Ovary (tissue), 9 donors: ENCODE results near the gene UBE3D. TPM values are rescaled to one million over a fixed set of nuclear protein-coding genes. Genes with fewer than 3 reads are reported as not detected.

ENCODE experiments used
- DNase-seq, 5 donors: peaks; one replicate each; pipeline ENCODE4 v3.0.0-alpha.2; 2019 to 2020
- H3K27ac ChIP-seq, 2 donors: fragments of 200-600 bp; one replicate each; pipeline versions ENCODE4 v1.5.1 to v1.8.0; 2019 to 2022
- H3K27me3 ChIP-seq: fragments of 200-600 bp; one replicate; pipeline ENCODE4 v1.8.0; 2022
- H3K36me3 ChIP-seq: fragments of 200-600 bp; sonication (generic); one replicate; pipeline ENCODE4 v1.5.1; 2019
- H3K4me1 ChIP-seq: one replicate; pipeline ENCODE4 v1.8.1; 2013; ENCODE audit warnings: mild to moderate bottlenecking, moderate library complexity; ENCODE audit not compliant: insufficient read depth
- H3K4me3 ChIP-seq: fragments of 200-600 bp; sonication (generic); one replicate; pipeline ENCODE4 v1.5.1; 2017
- H3K9me3 ChIP-seq, 2 donors: fragments of 200-600 bp in 1 of 2; sonication (generic) in 1 of 2; one replicate each; pipeline versions ENCODE4 v1.5.1 to v1.8.1; 2013 to 2019; ENCODE audit warnings: mild to moderate bottlenecking in 1 of 2, moderate library complexity in 1 of 2
- EP300 ChIP-seq: sonication (generic); formaldehyde crosslinking; IDR thresholded peaks from one replicate; pipeline ENCODE4 v1.6.1; 2017; ENCODE audit warnings: antibody characterized with exemption
- POLR2A ChIP-seq: fragments of 450-650 bp; IDR thresholded peaks from one replicate; pipeline ENCODE4 v1.6.1; 2017; ENCODE audit warnings: antibody characterized with exemption, mild to moderate bottlenecking, moderate library complexity
- WGBS, 3 donors: extraction: QIAGEN DNeasy Blood & Tissue Kit in 1 of 3; methylation state at CpG; one replicate each; pipeline versions ENCODE4 v1.1.5 to v1.1.7; 2013 to 2017; 5-methylcytosine and 5-hydroxymethylcytosine counted together
- intact Hi-C, 4 donors: fragments of 100-400 bp; cut with DNase I; formaldehyde crosslinking; loops; one replicate each; pipeline versions ENCODE4 v1.11.0 to v1.15.1; 2022 to 2023
- polyA plus RNA-seq, 2 donors: library from polyadenylated mRNA; stranded (reverse); fragments of 200-250 nt in 1 of 2; fragments of 350-450 nt in 1 of 2; fragmentation: Illumina TruSeq in 1 of 2; extraction: RNeasy Lipid Tissue Mini Kit (QIAGEN cat#74804) in 1 of 2; gene quantifications; one replicate each; pipeline ENCODE4 v1.2.3, GENCODE V29; 2013 to 2014
- total RNA-seq, 7 donors: library from RNA; depleted of rRNA in 2 of 7; stranded (reverse); fragments of >200 nt in 2 of 7; fragmentation: NEBNext Ultra II Directional in 3 of 7; extraction: Animal tissue kit (Norgen Biotek cat#: 25700) in 3 of 7; gene quantifications; one replicate each; pipeline versions ENCODE4 v1.1.0 to v1.2.4, GENCODE V29; 2016 to 2023
- TF ChIP-seq, protein P1 (sequence below), 3 donors: fragments of 450-650 bp in 2 of 3; fragments of 200-600 bp in 1 of 3; IDR thresholded peaks; one replicate each; pipeline versions ENCODE4 v1.5.1 to v1.8.0; 2016 to 2022; ENCODE audit warnings: antibody characterized with exemption in 3 of 3, mild to moderate bottlenecking in 1 of 3
- donor health status: DM: no; HTN: no; CAD: no; lungs with moderate emphysema.
- donor health status: DM: no; HTN: no; CAD: no.
- donor health status: Bipolar disorder and iron deficiency.
- donor health status: DM: yes; HTN: yes; CAD: no.
- donor health status: DM: no; HTN: no; CAD: no.
- donor health status: DM: yes; HTN: yes; CAD: no.

Gene UBE3D
- total and polyA plus RNA-seq, 9 donors = 3.3 to 13.1 (median 5.9) TPM

DNA sequence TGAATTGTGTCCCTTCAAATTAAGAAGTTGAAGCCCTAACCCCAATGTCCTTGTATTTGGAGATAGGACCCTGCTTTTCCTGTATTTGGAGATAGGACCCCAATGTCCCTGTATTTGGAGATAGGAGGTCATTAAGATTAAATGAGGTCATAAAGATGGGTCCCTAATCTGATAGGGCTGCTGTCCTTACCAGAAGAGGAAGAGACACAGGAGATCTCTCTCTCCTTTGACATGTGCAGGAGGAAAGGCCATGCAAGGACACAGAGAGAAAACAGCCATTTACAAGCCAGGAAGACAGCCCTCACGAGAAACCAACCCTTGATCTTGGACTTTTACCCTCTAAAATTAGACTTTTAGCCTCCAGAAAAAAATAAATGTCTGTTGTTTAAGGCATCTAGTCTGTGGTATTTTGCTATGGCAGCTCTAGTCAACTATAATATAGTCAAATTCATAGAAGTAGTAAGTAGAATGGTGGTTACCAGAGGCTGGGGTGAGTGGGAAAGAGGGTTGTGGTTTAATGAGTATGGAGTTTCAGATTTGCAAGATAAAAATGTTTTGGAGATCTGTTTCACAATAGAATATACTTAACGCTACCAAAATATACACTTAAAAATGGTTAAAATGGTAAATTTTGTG lies 59.3 kb downstream of the UBE3D start:
- intact Hi-C loops = no loop called here
- DNase-seq = no peak
- Histone ChIP-seq H3K4me3 (no peak overlapping the region), H3K9me3 (no peaks in the 10 kb centered on the region), H3K27ac (no peak overlapping the region), H3K4me1 (no peaks in the 10 kb centered on the region), H3K27me3 (no peaks in the 10 kb centered on the region), H3K36me3 (no peaks in the 10 kb centered on the region)
- WGBS, 3 donors = 78 to 89% (median 79%) methylated on average over 2 of the region's 2 CpGs
- TF ChIP-seq, protein P1, sequence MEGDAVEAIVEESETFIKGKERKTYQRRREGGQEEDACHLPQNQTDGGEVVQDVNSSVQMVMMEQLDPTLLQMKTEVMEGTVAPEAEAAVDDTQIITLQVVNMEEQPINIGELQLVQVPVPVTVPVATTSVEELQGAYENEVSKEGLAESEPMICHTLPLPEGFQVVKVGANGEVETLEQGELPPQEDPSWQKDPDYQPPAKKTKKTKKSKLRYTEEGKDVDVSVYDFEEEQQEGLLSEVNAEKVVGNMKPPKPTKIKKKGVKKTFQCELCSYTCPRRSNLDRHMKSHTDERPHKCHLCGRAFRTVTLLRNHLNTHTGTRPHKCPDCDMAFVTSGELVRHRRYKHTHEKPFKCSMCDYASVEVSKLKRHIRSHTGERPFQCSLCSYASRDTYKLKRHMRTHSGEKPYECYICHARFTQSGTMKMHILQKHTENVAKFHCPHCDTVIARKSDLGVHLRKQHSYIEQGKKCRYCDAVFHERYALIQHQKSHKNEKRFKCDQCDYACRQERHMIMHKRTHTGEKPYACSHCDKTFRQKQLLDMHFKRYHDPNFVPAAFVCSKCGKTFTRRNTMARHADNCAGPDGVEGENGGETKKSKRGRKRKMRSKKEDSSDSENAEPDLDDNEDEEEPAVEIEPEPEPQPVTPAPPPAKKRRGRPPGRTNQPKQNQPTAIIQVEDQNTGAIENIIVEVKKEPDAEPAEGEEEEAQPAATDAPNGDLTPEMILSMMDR (IDR thresholded peaks at IDR 0.05) = no peak
- TF ChIP-seq POLR2A (no peak), EP300 (no peak)

DNA sequence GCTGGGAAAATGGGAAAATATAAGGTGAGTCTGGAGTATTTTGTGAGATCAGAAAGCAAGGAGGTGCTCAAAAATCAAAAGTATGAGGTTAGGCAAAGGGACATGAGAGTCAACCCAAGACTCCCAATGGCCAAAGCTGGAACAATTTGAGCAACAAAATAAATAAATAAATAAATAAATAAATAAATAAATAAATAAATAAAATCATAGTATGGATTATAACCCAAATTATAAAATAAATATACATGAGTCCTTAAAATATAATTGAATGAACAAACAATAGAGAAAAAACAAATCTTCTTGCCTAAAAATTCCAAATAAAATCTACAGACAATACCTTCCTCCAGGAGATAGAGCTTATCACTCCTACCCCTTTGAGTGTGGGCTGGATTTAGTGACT lies 69.5 kb downstream of the UBE3D start:
- Histone ChIP-seq H3K4me1 (no peaks in the 10 kb centered on the region), H3K27me3 (no peaks in the 10 kb centered on the region), H3K9me3 (no peaks in the 10 kb centered on the region), H3K36me3 (no peaks in the 10 kb centered on the region), H3K27ac (no peak overlapping the region), H3K4me3 (no peak overlapping the region)
- intact Hi-C loops = no loop called here
- no peak for DNase-seq
- TF ChIP-seq, protein P1 (IDR thresholded peaks at IDR 0.05) = no peak
- TF ChIP-seq POLR2A (no peak), EP300 (no peak)

DNA sequence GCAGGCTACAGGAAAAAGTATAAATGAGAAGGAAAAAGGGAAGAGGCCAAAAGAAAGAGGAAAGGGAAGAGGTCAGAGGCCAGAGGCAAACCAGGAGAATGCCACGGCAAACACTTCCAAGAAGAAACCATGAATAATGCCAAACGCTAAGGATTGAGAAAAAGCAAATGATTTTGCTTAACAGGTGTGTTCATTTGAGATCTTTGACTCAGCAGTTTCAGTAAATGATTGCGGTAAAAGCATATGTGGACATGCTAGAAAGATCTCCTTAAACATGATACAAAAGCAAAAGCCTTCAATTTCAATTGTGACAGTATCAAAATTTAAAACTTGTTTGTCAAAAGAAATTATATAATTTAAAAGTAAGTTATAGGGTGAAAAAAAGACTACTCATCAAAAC lies 70.6 kb downstream of the UBE3D start:
- H3K27ac ChIP-seq = no peak overlapping the region
- intact Hi-C loops = no loop called here
- no peaks in the 10 kb centered on the region for H3K27me3 ChIP-seq
- TF ChIP-seq POLR2A (no peak), EP300 (no peak)
- TF ChIP-seq, protein P1 (IDR thresholded peaks at IDR 0.05) = no peak
- H3K4me1 ChIP-seq = no peaks in the 10 kb centered on the region
- WGBS, 3 donors = 57 to 72% (median 71%) methylated on average over 3 of the region's 3 CpGs
- DNase-seq = no peak
- no peaks in the 10 kb centered on the region for H3K36me3 ChIP-seq
- no peak overlapping the region for H3K4me3 ChIP-seq
- no peaks in the 10 kb centered on the region for H3K9me3 ChIP-seq

DNA sequence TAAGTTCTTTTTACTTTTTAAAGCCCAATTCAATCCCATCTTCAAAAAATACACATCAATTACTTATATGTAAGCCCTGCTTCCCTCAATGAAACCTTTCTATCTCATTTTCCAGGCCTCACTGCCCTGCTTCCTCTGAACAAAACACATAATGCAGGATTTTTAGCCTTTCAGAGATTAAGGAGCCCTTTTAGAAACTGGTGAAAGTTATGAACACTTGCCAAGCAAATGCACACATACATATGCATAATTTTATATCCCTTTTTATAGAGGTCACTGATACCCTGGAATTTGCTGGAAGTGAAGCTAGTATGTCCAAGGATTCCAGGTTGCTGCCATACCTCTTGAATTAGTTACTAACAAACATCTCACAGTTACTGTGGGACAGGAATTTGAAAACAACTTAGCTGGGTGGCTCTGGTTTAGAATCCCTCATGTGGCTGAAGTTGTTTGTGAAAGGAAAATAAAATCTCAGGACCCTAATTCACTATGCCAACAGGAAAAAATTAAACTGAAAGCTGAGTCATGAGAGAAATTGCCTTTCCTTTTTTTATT lies 75.8 kb downstream of the UBE3D start:
- no peaks in the 10 kb centered on the region for H3K27me3 ChIP-seq
- H3K36me3 ChIP-seq = no peaks in the 10 kb centered on the region
- TF ChIP-seq POLR2A = no peak
- no peak for TF ChIP-seq EP300
- TF ChIP-seq, protein P1 (IDR thresholded peaks at IDR 0.05) = no peak
- H3K9me3 ChIP-seq = no peaks in the 10 kb centered on the region
- DNase-seq = no peak
- no peaks in the 10 kb centered on the region for H3K4me1 ChIP-seq
- intact Hi-C loops = no loop called here
- no peak overlapping the region for H3K27ac ChIP-seq
- no peak overlapping the region for H3K4me3 ChIP-seq
